GM04503 (cell line): ENCODE data around the gene TCF7L1.
"Not testable (repeated sequence)": the region's sequence is repeated elsewhere in the genome, so short reads cannot be mapped to it uniquely, and the experiment has no call there.

Experiments used
- DNase-seq: peaks from one replicate; pipeline ENCODE4 v3.0.0-alpha.2; 2012; ENCODE audit warnings: low read depth

TCF7L1 gene, protein sequence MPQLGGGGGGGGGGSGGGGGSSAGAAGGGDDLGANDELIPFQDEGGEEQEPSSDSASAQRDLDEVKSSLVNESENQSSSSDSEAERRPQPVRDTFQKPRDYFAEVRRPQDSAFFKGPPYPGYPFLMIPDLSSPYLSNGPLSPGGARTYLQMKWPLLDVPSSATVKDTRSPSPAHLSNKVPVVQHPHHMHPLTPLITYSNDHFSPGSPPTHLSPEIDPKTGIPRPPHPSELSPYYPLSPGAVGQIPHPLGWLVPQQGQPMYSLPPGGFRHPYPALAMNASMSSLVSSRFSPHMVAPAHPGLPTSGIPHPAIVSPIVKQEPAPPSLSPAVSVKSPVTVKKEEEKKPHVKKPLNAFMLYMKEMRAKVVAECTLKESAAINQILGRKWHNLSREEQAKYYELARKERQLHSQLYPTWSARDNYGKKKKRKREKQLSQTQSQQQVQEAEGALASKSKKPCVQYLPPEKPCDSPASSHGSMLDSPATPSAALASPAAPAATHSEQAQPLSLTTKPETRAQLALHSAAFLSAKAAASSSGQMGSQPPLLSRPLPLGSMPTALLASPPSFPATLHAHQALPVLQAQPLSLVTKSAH

DNA sequence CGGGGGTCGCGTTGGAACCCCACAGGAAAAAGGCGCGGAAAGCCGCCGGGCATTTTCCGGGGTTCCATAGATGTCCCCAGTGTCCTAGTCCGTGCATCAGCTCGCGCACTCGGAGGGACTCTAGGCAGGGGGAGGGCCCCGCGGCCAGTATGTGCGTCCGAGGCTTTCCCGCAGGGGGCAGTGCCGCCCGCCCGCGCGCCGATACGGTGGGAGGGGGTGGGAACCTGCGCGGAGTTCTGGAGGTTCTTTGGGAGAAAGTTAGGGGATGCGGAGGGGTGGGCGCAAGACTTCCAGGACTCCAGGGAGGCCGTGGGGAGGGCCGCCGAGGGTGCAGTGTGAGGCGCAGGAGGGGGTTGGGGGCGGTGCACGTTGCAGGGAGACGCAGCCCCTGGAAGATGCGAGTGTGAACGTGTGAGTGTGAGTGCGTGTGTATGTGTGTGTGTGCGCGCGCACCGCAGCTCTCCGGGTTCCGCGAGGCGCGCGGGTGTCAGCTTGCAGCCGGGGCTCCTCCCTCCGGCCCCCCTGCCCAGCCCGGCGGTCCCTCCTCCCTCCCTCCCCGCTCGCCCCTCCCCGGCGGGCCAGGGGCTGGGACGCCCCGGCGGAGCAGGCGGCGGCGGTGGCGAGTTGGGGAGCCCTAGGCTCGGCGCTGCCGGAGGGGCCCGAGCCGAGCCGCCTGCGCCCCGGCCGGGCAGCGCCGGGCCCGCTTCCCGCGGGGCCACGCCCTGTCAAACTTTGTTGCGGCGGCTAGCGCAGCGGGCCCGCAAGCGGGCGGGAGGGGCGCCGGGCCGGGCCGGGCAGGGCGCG lies at the start of gene TCF7L1:
Gene TCF7L1, plus strand, starts transcription at position 559 of the 804 bp plus-strand sequence. CDS start 293 bp downstream, outside the sequence.
- DNase-seq = peak; percentile 37

DNA sequence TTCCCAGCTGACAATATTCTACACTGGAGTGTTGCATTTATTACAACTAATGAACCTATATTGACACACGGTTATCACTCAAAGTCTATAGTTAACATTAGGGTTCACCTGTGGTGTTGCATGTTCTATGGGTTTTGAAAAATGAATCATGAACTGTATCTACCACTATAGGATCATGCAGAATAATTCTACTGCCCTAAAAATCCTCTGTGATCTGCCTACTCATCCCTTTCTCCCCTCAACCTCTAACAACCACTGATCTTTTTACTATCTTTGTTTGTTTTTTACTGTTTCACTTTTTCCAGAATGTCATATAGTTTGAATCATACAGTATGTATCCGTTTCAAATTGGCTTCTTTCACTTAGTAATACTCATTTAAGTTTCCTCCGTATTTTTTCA lies 47.6 kb upstream of the TCF7L1 start:
- no peak for DNase-seq

DNA sequence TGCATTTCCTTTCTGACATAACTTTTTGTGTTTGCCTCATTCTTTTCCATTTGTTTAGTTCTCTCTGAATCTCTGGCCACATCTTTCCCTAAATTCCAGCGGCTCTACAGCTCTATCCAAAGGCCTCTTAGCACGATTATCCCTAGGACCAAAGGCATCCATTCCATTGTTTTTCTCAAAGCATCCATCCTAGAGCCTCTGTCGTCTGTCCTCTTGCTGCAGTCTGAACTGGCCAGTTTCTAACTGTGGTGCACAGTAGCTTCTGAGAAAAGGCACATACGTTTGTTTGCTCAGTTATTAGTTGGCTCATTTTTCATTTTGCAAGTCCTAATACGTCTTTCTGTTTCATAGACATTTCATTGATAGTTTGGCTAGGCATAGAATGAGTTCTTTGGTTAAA lies 45.7 kb upstream of the TCF7L1 start:
- no peak for DNase-seq

DNA sequence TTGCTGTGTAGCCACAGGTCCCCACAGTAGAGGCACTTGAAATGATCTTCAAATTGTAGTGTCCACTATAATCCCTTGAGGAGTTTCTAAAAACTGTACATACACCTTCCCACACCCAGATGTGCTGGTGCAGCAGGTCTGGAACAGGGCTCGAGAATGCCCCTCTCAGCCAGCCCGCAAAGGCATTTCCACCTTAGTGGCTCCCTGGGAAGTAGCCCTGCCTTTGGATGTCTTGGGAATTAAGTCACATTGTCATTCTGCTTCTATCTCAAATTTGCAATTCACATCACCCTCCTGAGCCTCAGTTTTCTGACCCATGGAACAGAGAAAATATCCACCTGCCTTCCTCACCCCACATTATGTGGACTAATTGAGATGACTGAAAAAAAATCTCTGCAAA lies 44.3 kb upstream of the TCF7L1 start:
- no peak for DNase-seq

DNA sequence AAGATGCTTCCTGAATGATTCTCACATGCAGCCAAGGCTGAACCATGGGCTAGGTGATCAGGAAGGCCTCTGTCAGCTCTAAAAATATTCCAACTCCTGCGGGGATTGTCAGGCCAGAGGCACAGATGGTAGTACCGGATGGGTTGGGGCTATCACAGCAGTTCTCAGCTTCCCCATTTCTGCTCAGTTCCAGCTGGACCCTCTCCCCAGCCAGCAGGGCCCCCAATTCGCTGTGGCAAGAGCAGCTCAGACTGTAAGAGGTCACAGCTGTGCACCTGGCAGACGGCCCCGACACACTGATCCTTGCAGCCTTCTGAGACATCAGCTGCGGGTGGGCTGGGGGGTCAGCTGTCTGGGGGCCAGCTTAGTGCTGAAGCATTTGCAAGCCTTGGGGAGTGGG lies 43.6 kb upstream of the TCF7L1 start:
- DNase-seq = no peak

DNA sequence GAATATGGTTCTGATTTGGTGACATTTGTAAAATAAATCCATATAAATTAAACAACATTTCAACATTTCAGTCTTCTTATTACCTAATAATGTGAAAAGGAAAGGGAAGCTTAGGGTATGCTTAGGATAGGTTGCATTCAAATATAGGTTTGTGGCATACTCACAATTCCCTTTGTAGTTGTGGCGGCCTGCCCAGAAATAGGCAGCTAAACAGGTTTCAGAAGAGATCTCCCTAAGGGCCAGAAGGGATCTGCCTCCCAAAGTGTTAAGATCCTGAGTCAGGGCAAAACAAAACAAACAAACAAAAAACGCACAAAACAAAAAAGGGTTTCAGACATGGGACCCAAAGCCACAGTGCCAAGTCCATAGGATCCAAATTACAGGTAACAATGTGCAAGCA lies 41.4 kb upstream of the TCF7L1 start:
- no peak for DNase-seq

DNA sequence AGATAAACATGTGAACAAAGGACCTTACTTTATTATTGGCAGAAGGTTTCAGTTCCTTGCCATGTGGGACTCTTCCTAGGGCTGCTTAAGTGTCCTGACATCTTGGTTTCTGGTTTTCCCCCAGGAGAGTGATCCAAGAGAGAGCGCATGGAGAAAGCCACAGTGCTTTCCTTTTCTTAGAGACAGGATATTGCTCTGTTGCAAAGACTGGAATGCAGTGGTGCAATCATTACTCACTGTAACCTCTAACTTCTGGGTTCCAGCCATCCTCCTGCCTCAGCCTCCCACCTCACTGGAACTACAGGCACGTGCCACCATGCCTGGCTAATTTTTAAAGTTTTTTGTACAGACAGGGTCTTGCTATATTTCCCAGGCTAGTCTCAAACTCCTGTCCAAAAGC lies 38.1 kb upstream of the TCF7L1 start:
- DNase-seq = no peak

DNA sequence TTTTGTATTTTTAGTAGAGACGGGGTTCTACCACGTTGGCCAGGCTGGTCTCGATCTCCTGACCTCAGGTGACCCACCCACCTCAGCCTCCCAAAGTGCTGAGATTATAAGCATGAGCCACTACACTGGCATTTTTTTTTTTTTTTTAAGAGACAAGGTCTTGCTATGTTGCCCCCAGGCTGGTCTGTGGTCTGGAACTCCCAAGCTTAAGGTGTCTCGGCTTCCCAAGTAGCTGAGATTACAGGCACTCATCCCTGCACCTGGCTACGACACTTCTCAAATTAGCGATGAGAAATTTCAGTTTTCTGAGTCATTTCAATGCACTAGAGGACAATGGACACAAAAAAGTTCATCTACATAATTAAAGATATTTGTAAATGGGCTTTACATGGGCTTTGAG lies 36.6 kb upstream of the TCF7L1 start:
- DNase-seq = no peak

DNA sequence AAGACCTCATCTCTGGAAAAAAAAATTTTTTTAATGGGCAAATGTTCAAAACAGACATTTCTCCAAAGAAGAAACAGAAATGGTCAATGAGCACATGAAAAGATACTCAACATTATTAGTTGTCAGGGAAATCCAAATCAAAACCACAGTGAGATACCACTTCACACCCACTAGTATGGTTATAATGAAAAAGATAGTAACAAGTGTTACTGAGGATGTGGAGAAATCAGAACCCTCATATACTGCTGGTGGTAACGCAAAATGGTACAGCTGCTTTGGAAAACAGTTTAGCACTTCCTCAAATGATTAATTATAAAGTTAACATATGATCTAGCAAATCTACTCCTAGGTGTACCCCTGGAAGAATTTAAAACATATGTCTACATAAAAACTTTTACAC lies 29.0 kb upstream of the TCF7L1 start:
- DNase-seq = no peak

DNA sequence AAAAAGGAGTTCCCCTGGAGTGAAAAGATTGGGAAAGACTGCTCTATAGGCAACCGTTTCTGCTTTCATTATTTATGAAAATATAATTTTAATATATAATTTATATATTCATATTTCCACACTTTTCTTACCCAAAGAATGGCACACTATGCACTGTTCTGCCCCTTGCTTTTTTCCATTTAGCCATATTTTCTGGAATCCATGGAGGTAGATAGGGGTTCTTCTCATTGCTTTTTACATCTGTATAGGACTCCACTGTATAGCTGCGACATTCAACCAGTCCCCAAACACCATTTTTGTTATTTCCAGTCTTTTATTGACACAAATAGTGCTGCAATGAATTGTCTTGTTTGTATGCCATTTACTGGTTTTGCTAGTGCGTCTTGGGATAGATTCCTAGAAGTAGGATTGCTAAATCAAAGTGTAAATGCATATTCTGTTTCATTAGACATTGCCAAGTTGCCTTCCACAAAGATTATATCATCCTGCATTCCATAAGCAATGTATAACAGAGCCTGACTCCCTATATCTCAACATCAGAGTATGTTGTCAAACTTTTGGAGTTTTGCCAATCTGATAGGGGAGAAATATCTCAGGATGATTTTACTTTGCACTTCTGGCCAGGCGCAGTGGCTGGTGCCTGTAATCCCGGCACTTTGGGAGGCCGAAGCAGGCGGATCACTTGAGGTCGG lies 26.6 kb upstream of the TCF7L1 start:
- DNase-seq = no peak

DNA sequence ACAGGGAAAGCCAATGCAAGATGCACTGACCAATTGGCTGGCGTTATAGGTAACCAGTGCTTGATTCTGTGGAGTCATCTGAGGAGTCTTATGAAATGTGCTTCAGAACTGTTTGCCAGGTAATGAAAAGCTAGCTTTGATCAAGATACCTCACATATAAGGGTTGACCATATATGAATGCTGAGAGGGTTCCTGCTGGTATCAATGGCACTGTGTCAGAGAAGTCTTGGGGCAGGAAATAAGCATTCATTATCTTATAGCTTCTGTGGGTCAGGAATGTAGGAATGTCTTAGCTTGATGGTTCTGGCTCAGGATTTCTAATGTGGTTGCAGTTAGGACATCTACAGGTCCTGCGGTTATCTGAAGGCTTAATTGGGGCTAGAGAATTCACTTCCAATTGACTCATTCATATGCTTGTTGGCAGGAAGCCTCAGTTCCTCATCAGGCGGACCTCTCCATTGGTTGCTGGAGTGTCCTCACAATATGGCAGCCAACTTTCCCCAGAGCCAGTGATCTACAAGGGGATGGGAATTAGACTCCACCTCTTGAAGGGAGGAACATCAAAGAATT lies 22.1 kb upstream of the TCF7L1 start:
- no peak for DNase-seq

DNA sequence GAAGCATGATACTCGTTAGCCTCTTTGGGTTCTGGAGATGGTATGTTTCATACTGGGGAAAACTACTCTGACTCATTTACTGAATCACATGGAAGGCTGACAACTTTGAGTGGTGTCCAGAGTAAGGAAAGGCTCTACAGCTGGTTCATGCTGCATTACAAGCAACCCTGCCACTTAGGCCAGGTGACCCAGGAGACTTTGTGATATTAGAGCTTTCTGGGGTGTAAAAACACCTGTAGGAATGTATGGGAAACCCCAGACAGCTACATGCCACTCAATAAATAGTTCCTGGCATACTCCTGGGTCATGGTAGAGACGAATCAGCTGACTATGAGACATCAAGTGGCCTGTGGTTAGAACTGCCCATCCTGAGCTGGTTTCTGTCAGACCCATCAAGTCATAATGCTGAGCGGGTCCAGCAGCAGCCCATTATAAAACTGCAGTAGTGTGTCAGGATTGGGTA lies 21.3 kb upstream of the TCF7L1 start:
- DNase-seq = no peak

DNA sequence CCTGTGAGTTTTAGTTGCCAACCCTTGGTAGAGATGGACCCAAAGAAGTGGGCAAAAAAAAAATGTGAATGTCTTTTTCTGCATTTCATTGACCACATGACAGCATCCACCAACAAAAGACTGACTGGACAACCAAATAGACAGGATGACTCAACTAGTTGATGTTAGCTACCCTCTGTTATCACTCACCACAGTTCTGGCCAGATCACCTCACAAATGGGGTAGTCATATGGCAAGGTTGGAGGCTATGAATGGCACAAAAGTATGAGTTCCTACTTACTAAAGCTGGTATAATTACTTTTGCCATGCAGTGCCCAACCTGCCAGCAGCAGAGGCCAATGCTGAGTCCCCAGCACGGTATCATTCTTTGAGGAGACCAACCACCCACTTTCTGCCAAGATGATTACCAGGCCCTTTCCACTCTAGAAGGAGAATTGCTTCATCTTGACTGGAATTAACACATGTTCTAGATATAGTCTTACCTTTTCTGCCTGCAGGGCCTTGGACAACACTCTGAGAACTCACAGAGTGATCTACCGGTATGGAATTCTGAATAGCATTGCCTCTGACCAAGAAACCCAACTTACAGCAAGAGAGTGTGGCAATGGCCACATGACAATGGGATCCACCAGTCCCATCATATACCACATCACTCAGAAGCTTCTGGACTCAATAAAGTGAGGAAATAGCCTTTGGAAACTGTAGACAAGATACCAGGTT lies 20.1 kb upstream of the TCF7L1 start:
- DNase-seq = no peak

DNA sequence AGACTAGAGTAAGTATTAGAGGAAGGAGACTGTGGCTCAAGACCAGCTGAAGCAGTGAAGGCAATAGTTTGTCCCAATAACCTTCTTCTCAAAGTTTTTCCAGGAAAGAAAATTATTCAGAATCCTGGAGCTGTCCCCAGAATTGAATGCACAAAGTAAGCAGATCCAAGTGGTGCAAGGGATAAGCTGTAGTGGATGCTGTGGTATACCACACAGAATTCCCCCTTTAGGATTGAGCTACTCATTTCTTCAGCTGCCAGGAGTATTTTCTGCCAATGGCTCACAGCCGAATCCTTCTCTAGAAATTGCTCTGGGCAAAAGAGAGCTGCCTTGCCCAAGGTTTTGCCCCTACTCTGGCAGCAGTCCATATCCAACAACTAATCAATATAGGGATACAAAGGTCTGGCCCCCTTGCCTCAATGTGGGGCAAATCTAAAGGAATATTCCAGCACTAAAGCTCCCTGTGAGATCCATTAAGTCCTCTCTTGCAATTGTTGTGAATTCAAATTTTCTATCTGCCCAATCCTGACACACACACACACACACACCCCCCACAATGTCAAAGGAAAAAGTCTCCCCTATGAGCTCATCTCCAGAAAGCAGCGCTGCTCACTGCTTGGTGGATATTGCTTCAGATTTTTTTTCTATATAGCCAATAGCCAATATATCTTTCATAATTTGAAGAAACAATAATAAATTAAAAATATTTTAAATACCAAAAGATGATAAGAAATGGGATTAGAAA lies 18.4 kb upstream of the TCF7L1 start:
- no peak for DNase-seq

DNA sequence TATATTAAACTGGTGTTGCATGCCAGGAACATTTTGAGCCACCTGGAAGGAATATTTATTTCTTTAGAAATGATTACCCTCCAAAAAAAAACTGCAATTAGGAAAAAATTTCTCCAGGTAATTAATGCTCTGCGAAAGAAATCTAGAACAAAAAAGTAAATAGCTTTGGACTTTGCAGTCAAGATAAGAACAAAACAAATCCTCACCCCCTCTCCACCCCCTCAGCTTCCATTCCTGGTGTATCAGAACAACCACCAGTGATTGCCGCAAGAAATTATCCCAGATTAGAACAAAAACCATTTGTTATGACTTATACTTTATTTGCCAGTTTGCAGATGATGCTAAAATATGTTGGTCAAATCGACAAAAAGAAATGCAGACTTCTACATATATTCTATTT lies 17.0 kb upstream of the TCF7L1 start:
- no peak for DNase-seq

DNA sequence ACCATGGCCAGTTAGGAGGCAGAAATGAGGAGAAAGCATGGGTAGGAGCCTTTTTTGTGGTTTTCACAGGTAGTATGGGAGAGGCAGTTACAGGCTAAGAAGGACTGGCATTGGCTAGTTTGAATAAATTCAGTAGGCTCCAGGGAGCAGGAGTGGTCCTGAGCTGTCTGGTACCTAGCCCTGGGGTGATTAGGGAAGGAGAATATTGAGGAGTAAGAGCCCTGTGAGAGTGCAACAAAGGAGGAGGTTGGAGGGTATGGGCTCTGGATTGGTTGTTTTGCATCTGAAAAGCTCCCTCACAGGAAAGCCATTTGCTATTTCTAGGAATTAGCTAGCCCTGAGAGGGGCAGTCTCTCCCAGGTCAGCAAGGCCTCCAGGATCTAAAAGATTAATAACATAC lies 13.3 kb upstream of the TCF7L1 start:
- no peak for DNase-seq

DNA sequence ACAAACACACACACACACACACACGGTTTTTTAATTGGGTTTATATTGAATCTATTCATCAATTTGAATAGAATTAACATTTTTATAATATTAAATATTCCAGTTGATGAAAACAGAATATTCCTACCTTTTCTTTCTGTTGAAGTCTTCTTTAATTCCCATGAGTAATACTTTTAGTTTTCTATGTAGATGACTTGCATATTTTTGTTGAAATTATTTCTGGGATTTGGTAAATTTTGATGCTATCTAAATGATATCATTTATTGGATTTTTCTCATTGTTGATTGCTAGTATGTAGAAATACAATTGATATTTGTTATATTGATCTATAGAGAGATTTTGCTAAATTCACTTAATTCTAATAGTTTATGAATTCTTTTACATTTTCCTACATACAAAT lies 12.8 kb upstream of the TCF7L1 start:
- no peak for DNase-seq

DNA sequence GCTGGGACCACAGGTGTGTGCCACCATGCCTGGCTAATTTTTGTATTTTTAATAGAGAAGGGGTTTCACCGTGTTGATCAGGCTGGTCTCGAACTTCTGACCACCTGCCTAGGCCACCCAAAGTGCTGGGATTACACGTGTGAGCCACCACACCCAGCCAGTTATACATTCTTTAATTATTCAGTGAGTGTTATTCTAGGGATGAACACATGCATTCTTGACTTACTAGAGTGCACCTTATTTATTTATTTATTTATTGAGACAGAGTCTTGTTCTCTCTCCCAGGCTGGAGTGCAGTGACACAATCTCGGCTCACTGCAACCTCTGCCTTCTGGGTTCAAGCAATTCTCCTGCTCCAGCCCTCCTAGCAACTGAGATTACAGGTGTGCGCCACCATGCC lies 6.7 kb upstream of the TCF7L1 start:
- DNase-seq = not testable (repeated sequence)

DNA sequence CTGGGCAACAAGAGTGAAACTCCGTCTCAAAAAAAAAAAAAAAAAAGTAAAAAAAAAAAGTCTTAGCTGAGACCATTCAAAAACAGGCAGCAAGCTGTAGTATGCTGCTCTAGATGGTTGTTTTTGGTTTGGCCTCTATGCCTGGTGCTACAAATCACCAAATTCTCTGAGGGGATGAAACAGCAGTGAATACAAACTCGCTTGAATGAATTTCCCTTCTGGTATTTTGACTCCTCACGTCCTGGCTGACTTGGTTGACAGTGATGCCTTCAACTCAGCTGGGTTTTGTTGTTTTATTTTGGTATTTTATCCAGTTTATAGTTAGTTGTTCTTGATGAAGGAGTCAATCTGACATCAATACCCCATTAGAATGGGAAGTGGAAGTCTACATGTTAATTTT lies 3.3 kb upstream of the TCF7L1 start:
- no peak for DNase-seq

DNA sequence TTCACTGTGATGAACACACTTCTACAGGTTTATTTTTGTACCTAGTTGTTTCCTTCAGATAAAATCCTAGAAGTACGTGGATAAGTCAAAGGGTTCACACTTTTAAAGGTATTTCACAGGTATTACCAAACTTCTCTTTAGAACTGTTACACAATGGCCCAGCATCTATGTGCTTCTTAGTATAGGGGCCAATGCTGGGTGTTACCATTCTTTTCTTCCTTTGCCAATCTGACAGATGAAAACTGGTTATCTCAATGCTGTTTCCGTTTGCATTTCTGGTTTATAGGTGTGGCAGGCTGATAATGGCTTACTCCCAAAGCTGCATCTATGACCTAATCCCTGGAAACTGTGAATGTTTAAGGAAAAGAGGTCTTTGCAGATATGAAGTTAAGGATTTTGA lies 2.8 kb upstream of the TCF7L1 start:
- DNase-seq = no peak

DNA sequence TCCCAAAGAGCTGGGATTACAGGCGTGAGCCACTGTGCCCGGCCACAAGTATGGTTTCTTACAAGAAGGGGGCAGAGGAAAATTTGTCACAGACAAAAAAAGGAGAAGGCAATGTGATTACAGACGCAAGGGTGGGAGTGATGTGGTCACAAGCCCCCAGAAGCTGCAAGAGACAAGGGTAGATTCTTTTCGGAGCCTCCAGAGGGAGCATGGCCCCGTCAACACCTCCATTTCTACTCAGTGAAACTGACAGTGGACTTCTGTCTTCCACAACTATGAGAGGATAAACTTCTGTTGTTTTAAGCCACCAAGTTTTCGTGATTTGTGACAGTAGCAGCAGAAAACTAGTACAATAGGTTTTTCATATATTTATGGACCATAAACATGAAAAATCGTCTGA lies 2.1 kb upstream of the TCF7L1 start:
- no peak for DNase-seq
